Measurements from ENCODE around the gene DTYMK.
"Not testable (repeated sequence)": the region's sequence is repeated elsewhere in the genome, so short reads cannot be mapped to it uniquely, and the experiment has no call there.

DTYMK gene

GRCh38 chr2:241671457-241672240 lies 15.0 kb downstream of the DTYMK start:
- DNase-seq = no peak

GRCh38 chr2:241670333-241671110 lies 16.1 kb downstream of the DTYMK start:
- DNase-seq = no peak

- DNase-seq = no peak
Measured at GRCh38 chr2:241668839-241669238, 17.8 kb downstream of the DTYMK start.

- DNase-seq = no peak
Measured at GRCh38 chr2:241668354-241668753, 18.3 kb downstream of the DTYMK start.

- DNase-seq = no peak
Measured at GRCh38 chr2:241666627-241667400, 19.8 kb downstream of the DTYMK start.

- no peak for DNase-seq
Measured at GRCh38 chr2:241665731-241666440, 20.7 kb downstream of the DTYMK start.

- not testable (repeated sequence) for DNase-seq
Measured at GRCh38 chr2:241662731-241663130, 23.9 kb downstream of the DTYMK start.

DNA sequence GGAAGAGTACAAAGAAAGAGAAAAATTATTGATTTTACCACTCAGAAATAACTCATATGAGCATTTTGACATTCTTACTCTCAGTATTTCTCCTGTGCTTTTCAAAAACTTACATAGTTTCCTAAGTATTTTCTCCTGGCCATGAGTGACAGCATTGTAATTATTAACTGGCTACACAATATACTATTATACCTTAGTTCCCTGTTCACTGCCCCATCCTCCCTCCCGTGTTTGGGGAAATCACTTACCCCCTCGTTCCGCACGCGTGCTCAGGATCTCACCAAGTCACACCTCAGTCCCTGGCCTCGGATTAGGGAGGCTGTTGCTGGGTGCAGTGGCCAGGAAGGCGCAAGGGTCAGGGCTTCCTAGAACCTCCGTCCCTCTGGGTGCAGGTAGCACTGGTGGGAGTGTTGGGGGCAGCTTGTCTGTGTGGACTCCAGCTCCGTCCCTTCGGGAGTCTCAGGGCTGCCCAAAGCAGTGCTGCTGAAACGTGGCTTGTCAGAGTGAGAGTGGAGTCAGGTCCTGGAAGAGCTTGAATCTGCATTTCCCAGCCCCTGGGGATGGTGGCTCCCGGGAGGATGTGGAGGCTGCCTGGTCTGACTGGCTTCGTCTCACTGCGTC lies 25.9 kb downstream of the DTYMK start:
- no peak for DNase-seq

GRCh38 chr2:241659150-241659739 lies 27.4 kb downstream of the DTYMK start:
- peak; percentile 73 for DNase-seq

DNA sequence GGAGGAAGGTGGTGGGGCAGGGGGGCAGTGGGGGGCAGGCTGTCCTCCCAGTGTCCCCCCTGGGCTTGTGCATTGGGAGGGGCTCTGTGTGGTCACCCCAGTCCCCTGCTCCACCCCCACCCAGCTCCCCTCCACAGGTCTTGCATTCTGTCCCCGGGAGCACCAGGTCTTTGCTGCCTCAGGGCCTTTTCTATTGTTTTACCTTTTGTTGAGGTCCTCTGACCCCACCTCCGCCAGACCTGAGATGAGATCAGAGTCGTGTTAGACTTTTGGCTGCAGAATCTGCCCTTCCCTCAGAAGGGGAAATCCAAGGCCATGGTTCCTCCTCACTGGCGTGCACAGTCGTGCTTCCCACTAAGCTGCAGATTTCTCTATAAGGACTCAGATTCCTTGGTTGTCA lies 28.3 kb downstream of the DTYMK start:
- DNase-seq = no peak

DNA sequence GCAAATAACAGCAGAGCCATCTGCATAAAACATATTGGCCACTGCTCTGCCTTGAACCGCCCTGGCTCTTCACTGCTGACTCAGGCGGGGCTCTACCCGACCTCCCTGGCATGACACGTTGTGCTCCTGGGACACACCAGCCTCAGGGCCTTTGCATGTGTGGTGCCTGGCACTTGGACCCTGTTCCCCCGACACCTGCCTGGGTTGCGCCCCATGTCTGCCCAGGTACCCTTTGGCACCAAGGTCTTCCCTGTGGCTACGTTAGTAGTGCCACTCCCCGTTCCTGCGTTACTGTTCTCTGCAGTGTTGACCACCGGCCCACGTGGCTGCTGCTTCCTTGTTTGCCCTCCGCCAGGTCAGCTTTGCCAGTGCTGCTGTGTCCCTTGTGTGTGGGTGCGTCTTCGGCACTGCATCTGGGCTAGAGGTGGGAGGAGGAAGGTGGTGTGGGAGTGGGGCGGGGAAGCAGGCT lies 28.8 kb downstream of the DTYMK start:
- DNase-seq = no peak

DNA sequence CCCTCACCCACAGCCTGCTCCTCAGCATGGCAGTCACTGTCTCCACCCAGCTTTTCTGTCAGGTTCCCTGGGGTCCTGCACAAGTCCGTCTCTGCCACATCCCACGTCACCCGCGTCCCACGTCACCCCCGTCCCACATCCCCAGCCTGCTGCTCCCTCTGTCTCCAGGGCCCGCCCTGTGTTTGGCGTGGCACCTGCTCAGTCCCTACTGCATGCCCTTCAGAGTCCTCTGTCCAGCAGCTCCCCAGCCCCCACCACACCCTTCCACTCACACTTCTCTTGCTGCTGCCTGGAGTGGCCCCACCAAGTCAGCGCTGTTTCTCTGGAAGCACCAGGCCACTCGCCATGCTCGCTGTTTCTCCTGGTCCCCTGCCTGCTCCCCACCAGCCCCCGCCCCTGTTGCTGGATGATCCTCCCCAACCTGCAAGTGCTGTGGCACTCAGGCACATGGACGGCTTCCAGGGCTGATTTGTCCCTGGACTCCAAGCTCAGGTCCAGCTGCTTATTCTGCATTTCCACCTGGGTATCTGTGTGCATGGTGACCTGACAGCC lies 30.3 kb downstream of the DTYMK start:
- DNase-seq = no peak

GRCh38 chr2:241655516-241656189 lies 31.0 kb downstream of the DTYMK start:
- DNase-seq = no peak

DNA sequence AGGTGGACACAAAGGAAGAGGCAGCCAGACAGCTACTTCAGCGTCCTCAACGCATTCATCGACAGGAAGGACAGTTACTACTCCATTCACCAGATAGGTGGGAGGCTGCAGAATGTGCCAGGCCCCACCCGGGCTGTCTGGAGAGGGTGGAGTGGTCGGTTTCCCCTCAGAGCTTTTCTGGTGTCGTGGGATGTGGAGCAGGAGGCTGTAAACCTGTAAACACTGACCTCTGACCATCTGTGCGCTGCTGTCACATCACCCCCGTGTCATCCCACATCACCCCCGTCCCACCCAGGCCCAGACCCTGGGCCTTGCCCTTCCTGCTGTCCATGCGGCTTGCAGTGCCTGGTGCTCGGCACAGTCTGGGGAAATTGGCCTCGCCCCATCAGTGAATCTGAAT lies 32.1 kb downstream of the DTYMK start:
- no peak for DNase-seq

DNA sequence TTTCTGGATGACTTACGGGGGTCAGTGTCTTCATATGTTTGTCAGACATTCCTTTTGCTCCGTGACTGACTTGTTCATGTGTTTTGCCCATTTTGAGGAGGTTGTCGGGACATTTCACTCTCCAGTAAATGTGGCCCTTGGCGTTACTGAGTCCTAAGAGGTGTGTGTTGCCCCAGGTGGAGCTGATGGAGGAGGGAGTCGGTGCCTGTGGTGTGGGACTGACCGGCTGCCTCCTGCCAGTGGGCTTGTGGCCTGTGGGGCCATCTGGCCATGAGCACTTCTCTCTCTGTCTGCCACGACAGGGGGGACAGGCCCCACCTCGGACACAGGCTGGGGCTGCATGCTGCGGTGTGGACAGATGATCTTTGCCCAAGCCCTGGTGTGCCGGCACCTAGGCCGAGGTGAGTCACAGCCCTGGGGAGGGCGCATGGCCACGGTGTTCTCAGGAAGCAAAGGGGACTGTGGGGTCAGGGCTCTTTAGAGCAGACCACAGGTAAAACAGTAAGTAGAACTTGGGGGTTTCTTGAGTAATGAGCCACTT lies 33.3 kb downstream of the DTYMK start:
- DNase-seq = no peak

DNA sequence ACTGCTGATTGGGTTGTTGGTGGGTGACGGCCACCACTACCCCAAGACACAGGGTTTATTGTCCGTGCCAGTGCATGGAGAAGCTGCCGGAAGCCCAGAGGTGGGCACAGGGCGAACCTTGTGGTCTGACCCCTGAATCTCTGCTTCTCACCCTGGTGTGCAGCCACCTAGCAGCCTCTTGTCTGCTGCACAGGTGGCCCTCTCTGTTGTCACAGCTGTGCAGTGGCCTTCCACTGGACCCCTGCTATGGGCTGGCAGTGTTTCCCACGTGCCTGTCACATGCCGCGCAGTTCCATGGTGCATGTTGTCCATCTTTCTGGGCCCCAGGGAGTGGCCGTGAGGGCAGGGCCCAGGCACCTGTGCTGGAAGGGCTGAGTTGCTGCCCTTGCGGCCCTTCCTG lies 33.9 kb downstream of the DTYMK start:
- DNase-seq = no peak

- no peak for DNase-seq
Measured at GRCh38 chr2:241652142-241652541, 34.5 kb downstream of the DTYMK start.

- DNase-seq = no peak
Measured at GRCh38 chr2:241649927-241650326, 36.7 kb downstream of the DTYMK start.

GRCh38 chr2:241649404-241649803 lies 37.2 kb downstream of the DTYMK start:
- no peak for DNase-seq

GRCh38 chr2:241648453-241648852 lies 38.2 kb downstream of the DTYMK start:
- DNase-seq = no peak

All from right forelimb (tissue), 1 donor.